ENCODE results near the gene TNK2. TPM values are rescaled to one million over a fixed set of nuclear protein-coding genes. Genes with fewer than 3 reads are reported as not detected.
"Not testable (repeated sequence)": the region's sequence is repeated elsewhere in the genome, so short reads cannot be mapped to it uniquely, and the experiment has no call there.

The TNK2 gene
- total and polyA plus RNA-seq, 9 donors, result 25.6 to 135 (median 103) TPM

GRCh38 chr3:195834675-195835583 lies 73.4 kb downstream of the TNK2 start:
- Histone ChIP-seq H3K27ac (ENCODE audit: low read length) (no peak overlapping the region), H3K4me3 (ENCODE audit: low read length) (no peak overlapping the region), H3K36me3 (ENCODE audit: control insufficient read depth, insufficient read depth, low read length) (no peaks in the 10 kb centered on the region), H3K27me3 (ENCODE audit: control insufficient read depth, insufficient read depth, low read length) (peaks cover 7% of the 10 kb centered on the region), H3K4me1 (ENCODE audit: control insufficient read depth, insufficient read depth, low read length) (peaks cover 9% of the 10 kb centered on the region), H3K9me3 (replicated peaks; ENCODE audit: control insufficient read depth, low read depth, low read length) (peaks cover 2% of the 10 kb centered on the region)
- no peak for DNase-seq
- WGBS (ENCODE audit: insufficient coverage), result 88% methylated on average over 21 of the region's 29 CpGs

GRCh38 chr3:195829897-195830254 lies 78.5 kb downstream of the TNK2 start:
- Histone ChIP-seq H3K4me3 (ENCODE audit: low read length) (no peak overlapping the region), H3K9me3 (replicated peaks; ENCODE audit: control insufficient read depth, low read depth, low read length) (no peaks in the 10 kb centered on the region), H3K36me3 (ENCODE audit: control insufficient read depth, insufficient read depth, low read length) (no peaks in the 10 kb centered on the region), H3K27ac (ENCODE audit: low read length) (no peak overlapping the region), H3K27me3 (ENCODE audit: control insufficient read depth, insufficient read depth, low read length) (peaks cover 4% of the 10 kb centered on the region), H3K4me1 (ENCODE audit: control insufficient read depth, insufficient read depth, low read length) (no peaks in the 10 kb centered on the region)
- no peak for DNase-seq
- WGBS (ENCODE audit: insufficient coverage), result 74% methylated on average over 11 of the region's 16 CpGs

GRCh38 chr3:195828762-195829161 lies 79.6 kb downstream of the TNK2 start:
- Histone ChIP-seq H3K36me3 (ENCODE audit: control insufficient read depth, insufficient read depth, low read length) (no peaks in the 10 kb centered on the region), H3K4me1 (ENCODE audit: control insufficient read depth, insufficient read depth, low read length) (peaks cover 3% of the 10 kb centered on the region), H3K27ac (ENCODE audit: low read length) (no peak overlapping the region), H3K9me3 (replicated peaks; ENCODE audit: control insufficient read depth, low read depth, low read length) (no peaks in the 10 kb centered on the region), H3K4me3 (ENCODE audit: low read length) (no peak overlapping the region), H3K27me3 (ENCODE audit: control insufficient read depth, insufficient read depth, low read length) (peaks cover 7% of the 10 kb centered on the region)
- WGBS (ENCODE audit: insufficient coverage), result 78% methylated on average over 7 of the region's 9 CpGs
- no peak for DNase-seq

GRCh38 chr3:195825857-195826804 lies 82.2 kb downstream of the TNK2 start:
- no peak for DNase-seq
- Histone ChIP-seq H3K27ac (ENCODE audit: low read length) (no peak overlapping the region), H3K27me3 (ENCODE audit: control insufficient read depth, insufficient read depth, low read length) (peaks cover 10% of the 10 kb centered on the region), H3K4me3 (ENCODE audit: low read length) (no peak overlapping the region), H3K36me3 (ENCODE audit: control insufficient read depth, insufficient read depth, low read length) (no peaks in the 10 kb centered on the region), H3K9me3 (replicated peaks; ENCODE audit: control insufficient read depth, low read depth, low read length) (no peaks in the 10 kb centered on the region), H3K4me1 (ENCODE audit: control insufficient read depth, insufficient read depth, low read length) (peaks cover 8% of the 10 kb centered on the region)
- WGBS (ENCODE audit: insufficient coverage), result 83% methylated on average over 37 of the region's 47 CpGs

GRCh38 chr3:195825191-195825588 lies 83.2 kb downstream of the TNK2 start:
- Histone ChIP-seq H3K36me3 (ENCODE audit: control insufficient read depth, insufficient read depth, low read length) (no peaks in the 10 kb centered on the region), H3K4me1 (ENCODE audit: control insufficient read depth, insufficient read depth, low read length) (peaks cover 8% of the 10 kb centered on the region), H3K27me3 (ENCODE audit: control insufficient read depth, insufficient read depth, low read length) (peaks cover 10% of the 10 kb centered on the region), H3K4me3 (ENCODE audit: low read length) (no peak overlapping the region), H3K27ac (ENCODE audit: low read length) (no peak overlapping the region), H3K9me3 (replicated peaks; ENCODE audit: control insufficient read depth, low read depth, low read length) (no peaks in the 10 kb centered on the region)
- no peak for DNase-seq
- 63% methylated on average over 15 of the region's 15 CpGs for WGBS (ENCODE audit: insufficient coverage)

GRCh38 chr3:195824425-195825190 lies 83.7 kb downstream of the TNK2 start:
- H3K27me3 ChIP-seq (ENCODE audit: control insufficient read depth, insufficient read depth, low read length); DNase-seq; H3K36me3 ChIP-seq (ENCODE audit: control insufficient read depth, insufficient read depth, low read length); H3K9me3 ChIP-seq (replicated peaks; ENCODE audit: control insufficient read depth, low read depth, low read length); H3K27ac ChIP-seq (ENCODE audit: low read length); H3K4me3 ChIP-seq (ENCODE audit: low read length); H3K4me1 ChIP-seq (ENCODE audit: control insufficient read depth, insufficient read depth, low read length): not testable (repeated sequence)
- WGBS (ENCODE audit: insufficient coverage), result 31% methylated on average over 13 of the region's 13 CpGs

- peaks cover 8% of the 10 kb centered on the region for H3K4me1 ChIP-seq (ENCODE audit: control insufficient read depth, insufficient read depth, low read length)
- 60% methylated on average over 12 of the region's 13 CpGs for WGBS (ENCODE audit: insufficient coverage)
- H3K27ac ChIP-seq (ENCODE audit: low read length), result no peak overlapping the region
- no peaks in the 10 kb centered on the region for H3K9me3 ChIP-seq (replicated peaks; ENCODE audit: control insufficient read depth, low read depth, low read length)
- peaks cover 8% of the 10 kb centered on the region for H3K27me3 ChIP-seq (ENCODE audit: control insufficient read depth, insufficient read depth, low read length)
- H3K4me3 ChIP-seq (ENCODE audit: low read length), result no peak overlapping the region
- H3K36me3 ChIP-seq (ENCODE audit: control insufficient read depth, insufficient read depth, low read length), result no peaks in the 10 kb centered on the region
- DNase-seq, result no peak
These were observed 84.4 kb downstream of the TNK2 start for GRCh38 chr3:195823999-195824398.

- no peak for DNase-seq
- 43% methylated on average over 6 of the region's 10 CpGs for WGBS (ENCODE audit: insufficient coverage)
These were observed 85.1 kb downstream of the TNK2 start for GRCh38 chr3:195823280-195823679.

GRCh38 chr3:195822131-195822696 lies 86.1 kb downstream of the TNK2 start:
- peaks cover 8% of the 10 kb centered on the region for H3K27me3 ChIP-seq (ENCODE audit: control insufficient read depth, insufficient read depth, low read length)
- no peak for DNase-seq
- no peaks in the 10 kb centered on the region for H3K9me3 ChIP-seq (replicated peaks; ENCODE audit: control insufficient read depth, low read depth, low read length)
- H3K27ac ChIP-seq (ENCODE audit: low read length), result no peak overlapping the region
- H3K4me1 ChIP-seq (ENCODE audit: control insufficient read depth, insufficient read depth, low read length), result peaks cover 8% of the 10 kb centered on the region
- 82% methylated on average over 14 of the region's 16 CpGs for WGBS (ENCODE audit: insufficient coverage)
- H3K4me3 ChIP-seq (ENCODE audit: low read length), result no peak overlapping the region
- H3K36me3 ChIP-seq (ENCODE audit: control insufficient read depth, insufficient read depth, low read length), result no peaks in the 10 kb centered on the region

More at GRCh38 chr3:195823280-195823679, 85.1 kb downstream of the TNK2 start:
- Histone ChIP-seq H3K36me3 (ENCODE audit: control insufficient read depth, insufficient read depth, low read length) (no peaks in the 10 kb centered on the region), H3K4me1 (ENCODE audit: control insufficient read depth, insufficient read depth, low read length) (peaks cover 8% of the 10 kb centered on the region), H3K4me3 (ENCODE audit: low read length) (no peak overlapping the region), H3K9me3 (replicated peaks; ENCODE audit: control insufficient read depth, low read depth, low read length) (no peaks in the 10 kb centered on the region), H3K27me3 (ENCODE audit: control insufficient read depth, insufficient read depth, low read length) (peaks cover 8% of the 10 kb centered on the region), H3K27ac (ENCODE audit: low read length) (no peak overlapping the region)
